HuH-7.5 (cell line): Measurements from ENCODE around the gene HIP1.
"Not testable (repeated sequence)": the region's sequence is repeated elsewhere in the genome, so short reads cannot be mapped to it uniquely, and the experiment has no call there.

Experiments
- DNase-seq: peaks from one replicate; pipeline ENCODE4 v3.0.0; 2011; ENCODE audit warnings: low spot score

HIP1 gene

GRCh38 chr7:75572396-75572795, 166.3 kb downstream of the HIP1 start:
- DNase-seq: no peak

GRCh38 chr7:75571209-75571608, 167.5 kb downstream of the HIP1 start:
- no peak for DNase-seq

GRCh38 chr7:75569629-75570282, 169.0 kb downstream of the HIP1 start:
- not testable (repeated sequence) for DNase-seq

GRCh38 chr7:75567948-75568595, 170.7 kb downstream of the HIP1 start:
- DNase-seq: no peak

GRCh38 chr7:75565132-75565837, 173.5 kb downstream of the HIP1 start:
- no peak for DNase-seq

GRCh38 chr7:75563171-75563570, 175.6 kb downstream of the HIP1 start:
- DNase-seq: no peak

GRCh38 chr7:75559976-75560365, 178.8 kb downstream of the HIP1 start:
- DNase-seq: no peak

- DNase-seq: no peak
Observed at GRCh38 chr7:75559355-75559975, 179.3 kb downstream of the HIP1 start.

- DNase-seq: not testable (repeated sequence)
Observed at GRCh38 chr7:75556835-75557234, 181.9 kb downstream of the HIP1 start.

GRCh38 chr7:75555736-75556135, 183.0 kb downstream of the HIP1 start:
- DNase-seq: no peak

- no peak for DNase-seq
Observed at GRCh38 chr7:75546237-75547015, 192.3 kb downstream of the HIP1 start.

GRCh38 chr7:75537731-75538130, 201.0 kb downstream of the HIP1 start:
- no peak for DNase-seq

GRCh38 chr7:75536940-75537538, 201.7 kb downstream of the HIP1 start:
- no peak for DNase-seq

- no peak for DNase-seq
Observed at GRCh38 chr7:75536491-75536890, 202.2 kb downstream of the HIP1 start.

- no peak for DNase-seq
Observed at GRCh38 chr7:75534727-75535307, 203.9 kb downstream of the HIP1 start.

- DNase-seq: no peak
Observed at GRCh38 chr7:75533926-75534325, 204.8 kb downstream of the HIP1 start.

- no peak for DNase-seq
Observed at GRCh38 chr7:75532639-75533038, 206.1 kb downstream of the HIP1 start.

- DNase-seq: no peak
Observed at GRCh38 chr7:75531359-75531821, 207.4 kb downstream of the HIP1 start.

GRCh38 chr7:75527224-75527722, 211.5 kb downstream of the HIP1 start:
- not testable (repeated sequence) for DNase-seq

- DNase-seq: not testable (repeated sequence)
Observed at GRCh38 chr7:75521727-75522126, 217.0 kb downstream of the HIP1 start.

GRCh38 chr7:75518842-75519241, 219.9 kb downstream of the HIP1 start:
- DNase-seq: not testable (repeated sequence)
